ENCODE measurements around the gene TRAF6. TPM values are rescaled to one million over a fixed set of nuclear protein-coding genes. Genes with fewer than 3 reads are reported as not detected.

The TRAF6 gene
- total and polyA plus RNA-seq, 4 donors, result 2.2 to 14.0 (median 8.8) TPM

DNA sequence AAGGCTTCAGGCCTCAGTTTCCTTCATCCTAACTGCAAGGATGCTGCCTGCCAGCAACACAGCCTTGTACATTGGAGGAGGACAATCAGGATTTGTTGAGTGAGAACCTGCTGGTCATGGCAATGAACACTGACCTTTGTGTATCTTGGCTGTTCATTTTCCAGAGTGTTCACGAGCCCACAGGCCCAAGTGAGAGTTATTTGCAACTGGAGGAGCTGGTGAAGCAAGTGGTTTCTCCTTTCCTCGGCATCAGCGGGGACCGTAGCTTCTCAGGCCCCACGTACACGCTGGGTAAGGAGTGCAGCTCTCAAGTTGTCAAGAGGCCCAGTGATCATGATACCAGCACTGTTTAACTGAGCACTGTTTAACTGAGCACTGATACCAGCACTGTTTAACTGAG, 59.0 kb downstream of the TRAF6 start:
- Histone ChIP-seq H3K27ac (ENCODE audit: low read depth in 1 of 2, low read length in 1 of 2) (no peak overlapping the region), H3K9ac (ENCODE audit: insufficient read depth in 1 of 2, low read length in 2 of 2) (no peak overlapping the region), H3K4me1 (ENCODE audit: control insufficient read depth in 5 of 5, insufficient read depth in 5 of 5, low read length in 5 of 5) (peaks cover 7 to 67% (median 39%) of the 10 kb centered on the region in 5 donors), H3K9me3 (ENCODE audit: control insufficient read depth in 4 of 4, insufficient read depth in 3 of 4, low read length in 3 of 4) (peaks cover 0 to 2% (median 0%) of the 10 kb centered on the region in 4 donors), H3K36me3 (ENCODE audit: control insufficient read depth in 4 of 4, insufficient read depth in 4 of 4, low read length in 4 of 4) (peaks cover 0 to 2% (median 0%) of the 10 kb centered on the region in 4 donors), H3K4me3 (no peak overlapping the region), H3K27me3 (ENCODE audit: control insufficient read depth in 3 of 3, insufficient read depth in 3 of 3, low read length in 2 of 3) (no peaks in the 10 kb centered on the region)
- 94 to 98% methylated on average over 6 of the region's 6 CpGs for WGBS, 2 donors
- TF ChIP-seq, protein P1, sequence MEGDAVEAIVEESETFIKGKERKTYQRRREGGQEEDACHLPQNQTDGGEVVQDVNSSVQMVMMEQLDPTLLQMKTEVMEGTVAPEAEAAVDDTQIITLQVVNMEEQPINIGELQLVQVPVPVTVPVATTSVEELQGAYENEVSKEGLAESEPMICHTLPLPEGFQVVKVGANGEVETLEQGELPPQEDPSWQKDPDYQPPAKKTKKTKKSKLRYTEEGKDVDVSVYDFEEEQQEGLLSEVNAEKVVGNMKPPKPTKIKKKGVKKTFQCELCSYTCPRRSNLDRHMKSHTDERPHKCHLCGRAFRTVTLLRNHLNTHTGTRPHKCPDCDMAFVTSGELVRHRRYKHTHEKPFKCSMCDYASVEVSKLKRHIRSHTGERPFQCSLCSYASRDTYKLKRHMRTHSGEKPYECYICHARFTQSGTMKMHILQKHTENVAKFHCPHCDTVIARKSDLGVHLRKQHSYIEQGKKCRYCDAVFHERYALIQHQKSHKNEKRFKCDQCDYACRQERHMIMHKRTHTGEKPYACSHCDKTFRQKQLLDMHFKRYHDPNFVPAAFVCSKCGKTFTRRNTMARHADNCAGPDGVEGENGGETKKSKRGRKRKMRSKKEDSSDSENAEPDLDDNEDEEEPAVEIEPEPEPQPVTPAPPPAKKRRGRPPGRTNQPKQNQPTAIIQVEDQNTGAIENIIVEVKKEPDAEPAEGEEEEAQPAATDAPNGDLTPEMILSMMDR (IDR thresholded peaks at IDR 0.05; ENCODE audit: control extremely low read depth, extremely low read depth), result no peak
- ATAC-seq (ENCODE audit: insufficient read depth, low FRiP score), result no peak
- no peak for DNase-seq

DNA sequence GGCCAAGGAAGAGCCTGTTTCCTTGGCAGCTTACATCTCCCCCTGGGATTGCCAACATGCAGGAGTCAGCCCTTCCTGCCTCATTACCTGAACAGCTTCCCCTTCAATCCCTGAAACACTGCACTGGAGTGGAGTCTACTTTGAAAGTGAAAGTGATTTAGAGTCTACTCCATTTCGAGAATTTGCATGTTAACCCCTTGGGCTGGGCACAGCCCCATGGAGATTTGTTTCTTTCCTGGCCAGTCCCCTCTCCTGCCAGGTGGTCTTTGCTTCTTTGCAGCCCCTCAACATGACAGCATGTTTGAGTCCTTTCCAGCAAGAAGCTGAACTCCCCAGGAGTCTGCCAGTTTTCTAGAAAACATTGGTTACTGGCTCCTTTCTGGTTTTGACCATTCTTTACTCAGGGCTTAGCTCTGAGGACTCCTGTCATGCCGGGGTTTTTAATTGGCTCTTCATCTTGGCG, 59.9 kb downstream of the TRAF6 start:
- TF ChIP-seq, protein P1 (IDR thresholded peaks at IDR 0.05; ENCODE audit: control extremely low read depth, extremely low read depth), result no peak
- ATAC-seq (ENCODE audit: insufficient read depth, low FRiP score), result no peak
- peaks cover 0 to 2% (median 0%) of the 10 kb centered on the region in 4 donors for H3K9me3 ChIP-seq (ENCODE audit: control insufficient read depth in 4 of 4, insufficient read depth in 3 of 4, low read length in 3 of 4)
- peak overlapping the region in 1 of 2 donors; percentile 39 for H3K9ac ChIP-seq (ENCODE audit: insufficient read depth in 1 of 2, low read length in 2 of 2)
- peak overlapping the region; percentile 3 to 22 for H3K27ac ChIP-seq (ENCODE audit: low read depth in 1 of 2, low read length in 1 of 2)
- peaks cover 7 to 57% (median 37%) of the 10 kb centered on the region in 5 donors for H3K4me1 ChIP-seq (ENCODE audit: control insufficient read depth in 5 of 5, insufficient read depth in 5 of 5, low read length in 5 of 5)
- H3K27me3 ChIP-seq (ENCODE audit: control insufficient read depth in 3 of 3, insufficient read depth in 3 of 3, low read length in 2 of 3), result no peaks in the 10 kb centered on the region
- peaks cover 0 to 2% (median 0%) of the 10 kb centered on the region in 4 donors for H3K36me3 ChIP-seq (ENCODE audit: control insufficient read depth in 4 of 4, insufficient read depth in 4 of 4, low read length in 4 of 4)
- peak; percentile 86 to 95 (median 95) for DNase-seq
- H3K4me3 ChIP-seq, result no peak overlapping the region
- 34 to 44% methylated on average over 3 of the region's 3 CpGs for WGBS, 2 donors

DNA sequence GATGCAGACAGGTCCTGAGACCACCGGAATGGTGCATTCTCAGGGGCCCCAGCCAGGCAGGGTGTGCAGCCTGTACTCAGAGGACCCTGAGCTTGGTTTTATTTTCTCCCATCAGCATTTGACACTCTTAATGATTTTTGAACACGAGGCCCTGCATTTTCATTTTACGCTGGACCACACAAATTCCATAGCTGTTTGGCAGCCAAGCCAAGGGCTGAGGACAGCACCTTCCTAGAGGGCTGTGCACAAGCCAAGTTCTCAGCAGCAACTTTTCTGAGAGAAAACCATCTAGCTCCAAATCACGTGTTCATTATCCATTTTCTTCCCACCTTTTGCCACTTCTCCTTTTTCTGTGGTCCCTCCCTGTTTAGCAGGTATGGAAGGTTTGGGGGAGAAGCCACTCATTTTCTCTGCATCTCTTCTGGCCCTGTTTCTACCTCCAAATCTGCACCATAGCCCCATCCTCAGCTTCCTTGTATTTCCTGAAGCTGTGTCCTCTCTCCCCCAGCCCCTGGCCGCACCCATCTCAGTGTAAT, 60.4 kb downstream of the TRAF6 start:
- Histone ChIP-seq H3K36me3 (ENCODE audit: control insufficient read depth in 4 of 4, insufficient read depth in 4 of 4, low read length in 4 of 4) (peaks cover 0 to 2% (median 0%) of the 10 kb centered on the region in 4 donors), H3K9me3 (ENCODE audit: control insufficient read depth in 4 of 4, insufficient read depth in 3 of 4, low read length in 3 of 4) (peaks cover 0 to 2% (median 0%) of the 10 kb centered on the region in 4 donors), H3K9ac (ENCODE audit: insufficient read depth in 1 of 2, low read length in 2 of 2) (peak overlapping the region in 1 of 2 donors; percentile 39), H3K27me3 (ENCODE audit: control insufficient read depth in 3 of 3, insufficient read depth in 3 of 3, low read length in 2 of 3) (no peaks in the 10 kb centered on the region), H3K4me1 (ENCODE audit: control insufficient read depth in 5 of 5, insufficient read depth in 5 of 5, low read length in 5 of 5) (peaks cover 7 to 55% (median 35%) of the 10 kb centered on the region in 5 donors), H3K27ac (ENCODE audit: low read depth in 1 of 2, low read length in 1 of 2) (peak overlapping the region in 1 of 2 donors; percentile 3), H3K4me3 (no peak overlapping the region)
- DNase-seq (peak in 2 of 3 donors; percentile 57 to 60), ATAC-seq (ENCODE audit: insufficient read depth, low FRiP score) (no peak)
- WGBS, 2 donors, result 59 to 62% methylated on average over 5 of the region's 5 CpGs
- TF ChIP-seq, protein P1 (IDR thresholded peaks at IDR 0.05; ENCODE audit: control extremely low read depth, extremely low read depth), result no peak

Data from lung (tissue), 12 donors.